Activated CD4-positive, alpha-beta T cell treated with anti-CD3 and anti-CD28 coated beads for 1 hour (primary cell): ENCODE measurements around the gene GNG12.

Experiments
- DNase-seq: peaks from one replicate; pipeline ENCODE4 v3.0.0-alpha.2; 2020

GNG12 gene

DNA sequence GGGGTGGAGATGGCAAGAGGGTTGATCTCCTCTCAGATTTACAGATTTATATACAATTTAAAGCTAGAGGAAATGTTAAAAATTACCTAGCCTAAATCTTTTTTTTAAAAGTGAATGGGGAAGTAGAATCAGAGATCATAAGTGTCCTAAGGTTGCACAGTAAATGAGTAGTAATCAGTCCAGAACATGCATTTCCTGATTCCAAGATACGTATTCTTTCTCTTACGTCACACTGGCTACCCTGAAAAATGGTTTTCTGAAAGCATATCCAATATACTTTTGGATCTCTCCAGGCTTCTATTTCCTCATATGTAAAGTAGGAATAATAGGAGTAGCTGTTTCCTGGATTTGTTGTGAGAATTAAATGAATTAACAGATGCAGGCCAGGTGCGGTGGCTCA, 136.6 kb downstream of the GNG12 start:
- no peak for DNase-seq

DNA sequence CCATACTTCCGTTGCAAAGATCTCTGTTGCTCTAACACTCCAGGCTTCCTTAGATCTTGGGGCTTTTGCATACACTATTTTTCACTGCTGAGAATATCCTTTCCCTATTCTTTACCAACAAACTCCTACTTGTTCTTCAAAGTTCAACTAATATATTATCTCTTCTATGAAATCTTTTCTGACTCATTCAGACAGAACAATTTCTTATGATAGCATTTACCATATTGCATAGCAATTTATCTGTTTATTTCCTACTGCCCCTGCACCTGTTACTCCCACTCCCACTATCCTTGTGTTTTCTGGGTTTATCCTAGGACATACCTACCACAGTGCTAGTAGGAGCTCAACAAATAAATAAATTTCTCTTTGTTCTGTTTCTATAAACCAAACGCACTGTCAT, 137.3 kb downstream of the GNG12 start:
- no peak for DNase-seq

DNA sequence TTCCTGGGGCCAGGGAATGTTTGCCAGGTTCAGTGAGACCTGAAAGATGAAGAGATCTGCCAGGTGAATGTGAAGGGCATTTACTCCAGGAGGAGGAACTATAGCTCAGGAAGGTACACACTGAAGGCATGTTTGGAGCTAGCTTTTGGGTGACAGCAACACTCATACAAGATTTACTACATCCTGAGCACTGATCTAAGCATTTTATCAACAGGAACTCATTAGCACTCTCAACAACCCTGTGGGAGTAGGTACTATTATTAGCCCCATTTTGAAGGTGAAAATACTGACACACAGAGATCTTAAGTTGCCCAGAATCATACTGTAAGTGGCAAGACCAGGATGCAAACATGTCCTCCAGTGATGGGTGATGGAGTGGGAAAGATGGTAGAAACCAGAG, 141.6 kb downstream of the GNG12 start:
- DNase-seq = no peak

DNA sequence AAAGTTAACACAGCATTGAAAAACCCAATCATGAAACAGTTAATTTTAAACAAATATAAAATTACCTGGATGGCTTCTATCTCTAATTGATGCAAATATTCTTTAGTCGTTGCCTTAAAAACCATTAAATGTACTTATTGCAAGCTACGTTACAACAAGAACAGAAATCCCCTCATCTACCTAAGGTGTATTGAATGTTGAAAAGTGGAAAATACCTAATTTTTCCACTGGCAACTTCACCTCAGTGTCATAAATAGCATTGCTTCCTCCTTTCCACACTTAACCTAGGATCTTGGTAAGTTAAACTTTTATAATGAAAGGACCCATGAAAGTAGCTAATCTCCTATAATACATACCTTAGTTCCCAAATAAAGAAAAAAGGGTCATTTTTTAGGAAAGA, 142.9 kb downstream of the GNG12 start:
- DNase-seq = no peak

DNA sequence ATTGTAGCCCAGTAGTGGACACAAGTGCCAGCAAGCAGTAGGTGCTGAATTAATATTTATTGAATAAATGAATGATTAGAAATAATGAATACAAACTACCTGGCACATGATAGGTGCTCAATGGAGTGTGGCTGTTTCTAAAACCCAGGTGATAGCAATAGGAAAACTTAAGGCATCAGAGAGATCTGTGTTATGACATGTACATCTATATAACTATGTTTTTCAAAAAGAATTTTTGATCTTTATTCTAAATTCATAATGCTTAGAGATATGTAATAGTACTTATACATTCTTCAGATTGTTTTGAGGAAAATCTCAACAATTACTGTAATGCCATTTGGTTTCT, 143.3 kb downstream of the GNG12 start:
- no peak for DNase-seq

DNA sequence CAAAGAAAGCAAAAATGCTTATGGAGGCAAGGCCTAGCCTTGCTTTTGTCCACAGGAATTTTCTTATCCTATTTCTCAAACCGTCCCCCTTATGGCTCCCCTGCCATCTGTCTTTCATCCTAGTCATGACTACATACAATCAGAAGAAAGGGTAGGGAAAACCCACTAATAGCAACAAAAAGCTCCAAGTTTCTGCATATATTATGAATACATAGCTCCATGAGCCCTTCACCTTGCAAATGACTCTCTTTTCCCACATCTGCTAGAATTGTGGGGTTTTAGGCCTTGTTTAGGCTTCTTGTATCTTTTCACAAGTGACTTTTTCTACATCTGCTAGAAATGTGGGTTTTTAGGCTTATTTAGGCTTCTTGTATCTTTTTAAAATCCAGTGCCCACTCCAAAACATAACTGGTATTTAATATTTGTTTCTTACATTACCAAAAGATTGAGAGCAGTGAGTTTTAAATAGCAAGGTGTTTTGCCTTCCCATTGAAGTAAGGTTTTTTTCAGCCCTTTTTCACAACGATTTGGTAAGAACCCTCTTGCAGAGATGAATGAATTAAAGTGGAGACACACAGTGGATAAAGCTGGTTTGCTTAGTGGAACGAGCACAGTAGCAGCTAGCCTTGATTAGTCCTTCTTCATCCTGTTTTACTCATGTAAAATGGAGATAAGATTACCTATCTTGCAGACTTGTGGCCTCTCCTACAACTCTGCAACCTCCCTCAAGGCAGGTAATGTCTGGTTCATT, 143.8 kb downstream of the GNG12 start:
- no peak for DNase-seq

DNA sequence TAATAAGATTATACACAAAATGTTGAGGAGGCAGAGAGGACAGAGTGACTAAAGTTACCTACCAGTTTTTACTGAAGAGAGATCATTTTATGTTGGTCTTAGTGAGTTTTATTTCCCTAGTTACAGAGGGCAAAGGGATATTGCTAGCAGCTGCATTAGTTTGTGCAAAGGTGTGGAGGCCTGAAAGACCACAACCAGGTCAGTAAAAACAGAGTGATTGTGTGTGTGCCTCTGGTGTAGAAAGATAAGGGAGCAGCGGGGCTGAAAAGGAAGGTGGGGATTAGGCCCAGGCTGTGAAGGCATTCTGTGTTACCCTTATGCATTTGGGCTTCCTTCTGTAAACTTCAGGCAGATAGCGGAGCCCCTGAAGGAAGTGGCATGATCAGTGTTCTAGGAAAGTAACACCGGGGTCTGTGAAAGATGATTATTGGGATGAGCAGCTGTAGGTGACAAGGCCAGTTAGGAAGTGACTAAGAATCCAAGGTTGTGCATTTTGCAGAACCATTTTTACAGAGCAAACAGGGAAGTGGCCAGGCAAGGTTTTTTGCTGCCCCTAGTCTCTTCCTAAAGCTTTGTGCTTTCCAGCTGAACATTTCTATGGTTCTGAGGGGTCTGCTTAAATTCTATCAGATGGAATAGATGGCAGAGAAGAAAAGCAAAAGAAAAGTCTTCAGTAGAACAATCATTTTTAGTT, 144.6 kb downstream of the GNG12 start:
- DNase-seq = no peak

DNA sequence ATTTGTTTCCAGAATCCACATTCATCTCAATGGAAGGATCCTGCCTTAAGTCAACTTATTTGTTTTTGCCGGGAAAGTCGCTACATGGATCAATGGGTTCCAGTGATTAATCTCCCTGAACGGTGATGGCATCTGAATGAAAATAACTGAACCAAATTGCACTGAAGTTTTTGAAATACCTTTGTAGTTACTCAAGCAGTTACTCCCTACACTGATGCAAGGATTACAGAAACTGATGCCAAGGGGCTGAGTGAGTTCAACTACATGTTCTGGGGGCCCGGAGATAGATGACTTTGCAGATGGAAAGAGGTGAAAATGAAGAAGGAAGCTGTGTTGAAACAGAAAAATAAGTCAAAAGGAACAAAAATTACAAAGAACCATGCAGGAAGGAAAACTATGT, 145.6 kb downstream of the GNG12 start:
- DNase-seq = no peak

DNA sequence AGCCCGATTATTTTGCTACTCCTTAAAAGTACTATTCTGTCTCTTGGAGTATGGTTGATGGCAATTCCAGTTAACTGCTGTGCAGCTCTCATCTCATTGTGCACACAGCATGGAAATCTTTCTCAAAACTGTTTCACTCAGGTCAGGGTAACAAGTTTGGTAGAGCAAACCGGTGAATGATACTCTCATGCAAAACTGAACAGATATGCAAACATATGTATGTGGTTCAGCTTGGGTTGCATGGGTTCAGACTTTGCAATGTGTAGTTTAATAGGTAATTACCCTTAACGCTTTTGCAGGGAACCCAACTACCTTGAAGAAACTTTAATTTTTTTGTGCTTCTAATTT, 146.1 kb downstream of the GNG12 start:
- DNase-seq = no peak

DNA sequence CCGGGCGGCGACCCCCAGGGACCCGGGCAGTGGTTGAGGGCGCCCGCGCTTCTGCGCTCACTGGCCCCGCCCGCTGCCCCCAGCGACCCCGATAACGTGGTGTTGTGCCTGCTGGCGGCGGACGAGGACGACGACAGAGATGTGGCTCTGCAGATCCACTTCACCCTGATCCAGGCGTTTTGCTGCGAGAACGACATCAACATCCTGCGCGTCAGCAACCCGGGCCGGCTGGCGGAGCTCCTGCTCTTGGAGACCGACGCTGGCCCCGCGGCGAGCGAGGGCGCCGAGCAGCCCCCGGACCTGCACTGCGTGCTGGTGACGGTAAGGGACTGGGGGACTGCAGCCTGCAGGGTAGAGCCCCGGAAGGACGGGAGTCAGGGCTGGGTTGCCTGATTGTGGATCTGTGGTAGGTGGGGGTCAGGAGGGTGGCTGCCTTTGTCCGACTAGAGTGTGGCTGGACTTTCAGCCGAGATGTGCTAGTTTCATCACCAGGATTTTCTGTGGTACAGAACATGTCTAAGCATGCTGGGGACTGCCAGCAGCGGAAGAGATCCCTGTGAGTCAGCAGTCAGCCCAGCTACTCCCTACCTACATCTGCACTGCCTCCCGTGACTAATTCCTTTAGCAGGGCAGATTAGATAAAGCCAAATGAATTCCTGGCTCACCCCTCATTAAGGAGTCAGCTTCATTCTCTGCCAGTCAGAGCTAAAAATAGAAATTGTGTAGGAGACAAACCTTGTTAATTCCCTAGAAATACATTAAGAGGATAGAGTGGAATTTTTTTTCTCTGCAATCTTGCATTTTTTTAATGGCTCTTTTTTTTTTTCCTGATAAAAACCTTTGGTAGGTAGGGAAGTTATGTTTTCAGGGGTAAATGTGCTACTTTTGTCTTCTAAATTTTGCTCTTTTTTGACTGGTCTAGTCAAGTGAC, 146.7 kb downstream of the GNG12 start:
- peak; percentile 24 for DNase-seq

DNA sequence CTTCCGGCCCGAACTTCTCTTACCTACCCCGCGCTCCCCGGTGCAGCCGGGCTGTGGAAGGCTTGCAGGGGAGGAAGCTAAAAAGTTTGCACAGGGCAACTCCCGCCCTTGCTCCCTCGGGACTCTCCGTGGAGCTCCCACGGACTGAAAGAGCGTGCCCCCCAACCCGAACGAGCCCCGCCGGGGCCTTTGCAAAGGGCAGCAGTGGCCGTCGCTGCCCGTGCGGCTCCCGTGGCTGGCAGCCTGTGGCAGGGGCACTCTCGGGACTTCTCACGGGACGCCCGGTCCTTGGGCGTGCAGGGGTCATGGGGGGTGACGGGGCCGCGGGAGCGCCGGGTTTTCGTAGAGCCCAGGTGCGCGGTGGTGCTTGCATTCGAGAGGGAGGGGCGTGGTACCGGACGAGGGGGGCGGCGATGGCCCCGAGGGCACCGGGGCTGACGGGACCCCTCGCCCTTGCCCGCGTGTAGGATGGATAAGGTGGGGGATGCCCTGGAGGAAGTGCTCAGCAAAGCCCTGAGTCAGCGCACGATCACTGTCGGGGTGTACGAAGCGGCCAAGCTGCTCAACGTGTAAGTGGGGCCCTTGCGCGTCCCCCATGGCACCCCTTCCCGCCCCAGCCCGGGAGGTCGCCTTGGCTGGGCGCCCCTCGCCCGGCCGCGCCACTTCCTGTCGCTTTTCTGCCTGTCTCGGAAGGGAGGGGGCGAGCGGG, 147.6 kb downstream of the GNG12 start:
- DNase-seq = peak; percentile 38

DNA sequence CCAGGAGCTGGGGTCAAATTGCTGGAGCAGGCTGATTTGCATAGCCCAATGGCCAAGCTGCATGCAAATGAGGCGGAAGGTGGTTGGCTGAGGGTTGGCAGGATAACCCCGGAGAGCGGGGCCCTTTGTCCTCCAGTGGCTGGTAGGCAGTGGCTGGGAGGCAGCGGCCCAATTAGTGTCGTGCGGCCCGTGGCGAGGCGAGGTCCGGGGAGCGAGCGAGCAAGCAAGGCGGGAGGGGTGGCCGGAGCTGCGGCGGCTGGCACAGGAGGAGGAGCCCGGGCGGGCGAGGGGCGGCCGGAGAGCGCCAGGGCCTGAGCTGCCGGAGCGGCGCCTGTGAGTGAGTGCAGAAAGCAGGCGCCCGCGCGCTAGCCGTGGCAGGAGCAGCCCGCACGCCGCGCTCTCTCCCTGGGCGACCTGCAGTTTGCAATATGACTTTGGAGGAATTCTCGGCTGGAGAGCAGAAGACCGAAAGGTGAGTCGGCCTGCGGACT, 148.2 kb downstream of the GNG12 start, which contains the start of gene GADD45A:
Gene GADD45A, plus strand, starts transcription at position 135 of the 491 bp plus-strand sequence. Its CDS starts 294 bp downstream, at position 429.
- DNase-seq = peak; percentile 87

DNA sequence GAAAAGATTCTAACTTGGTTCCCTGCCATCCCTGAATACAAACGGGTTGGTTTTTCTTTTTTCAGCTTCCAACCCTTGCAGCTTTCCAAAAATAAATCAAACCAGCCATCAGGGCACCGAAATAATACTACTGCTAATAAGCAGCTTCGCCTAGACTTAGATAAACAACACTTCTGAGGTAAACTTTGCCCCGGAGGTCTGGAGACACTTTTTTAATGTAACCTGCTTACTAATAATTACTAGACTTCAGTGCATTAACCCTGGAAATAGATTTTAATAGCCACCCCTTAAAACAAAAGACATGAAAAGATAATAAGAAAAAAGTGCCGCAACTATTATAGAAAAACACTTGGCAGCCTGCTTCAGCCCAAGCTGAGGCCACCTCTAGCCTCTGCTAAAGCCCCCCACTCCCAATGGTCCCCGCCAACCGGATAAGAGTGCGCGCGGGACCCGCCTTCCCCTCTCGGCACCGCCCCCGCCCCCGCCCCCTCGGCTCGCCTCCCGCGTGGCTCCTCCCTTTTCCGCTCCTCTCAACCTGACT, 148.7 kb downstream of the GNG12 start:
- DNase-seq = no peak

DNA sequence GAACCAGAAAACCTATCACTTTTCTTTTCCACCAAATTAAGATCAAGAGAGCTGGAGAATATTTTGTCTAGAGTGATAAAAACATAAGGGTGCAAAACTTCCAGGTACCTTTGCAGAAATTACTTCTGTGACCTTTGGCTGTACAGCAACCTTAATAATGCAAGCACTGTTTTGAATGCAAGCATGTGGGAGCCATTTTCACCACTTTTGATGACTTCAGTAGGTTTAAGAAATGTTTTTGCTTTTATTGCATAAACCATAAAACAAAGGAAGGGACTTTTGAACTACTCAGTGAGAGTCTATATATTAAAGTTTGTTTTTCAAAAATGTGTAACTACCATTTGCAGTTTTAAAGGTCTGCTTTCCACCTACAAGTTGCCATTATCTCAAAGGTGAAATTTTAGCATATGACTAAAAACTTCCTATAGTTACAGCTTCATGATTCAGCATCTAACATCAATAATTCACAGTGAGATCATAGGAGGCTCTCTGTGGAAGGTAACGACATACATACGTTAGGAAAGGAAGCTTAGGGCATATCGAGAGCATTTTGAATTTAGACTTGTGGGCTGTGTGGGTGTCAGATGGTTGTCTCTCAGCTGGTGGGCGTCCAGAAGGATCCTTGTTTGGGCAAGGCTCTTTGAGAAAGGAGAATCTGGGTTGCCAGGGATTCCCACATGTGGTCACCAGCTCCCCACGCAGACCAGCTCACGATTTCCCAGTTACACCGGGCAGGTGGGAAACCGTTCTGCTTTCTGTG, 149.3 kb downstream of the GNG12 start:
- DNase-seq = no peak

DNA sequence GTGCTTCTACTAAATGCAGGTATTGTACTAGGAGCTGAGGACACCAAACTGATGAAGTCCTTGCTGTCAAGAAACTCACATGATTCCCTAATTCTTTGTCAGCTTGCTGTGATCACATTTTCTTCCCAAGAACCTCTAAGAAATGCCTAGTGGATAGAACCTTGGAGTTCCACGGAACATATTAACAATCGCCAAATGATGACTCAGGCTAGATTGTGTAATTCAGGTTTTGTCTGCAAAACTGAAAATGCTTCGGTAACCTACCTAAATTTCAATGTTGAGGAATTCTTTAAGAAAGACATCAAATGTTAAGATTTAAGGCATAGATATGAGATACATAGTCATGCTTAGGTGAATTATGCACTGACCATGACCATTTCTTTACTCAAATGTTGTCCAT, 150.0 kb downstream of the GNG12 start:
- DNase-seq = no peak

DNA sequence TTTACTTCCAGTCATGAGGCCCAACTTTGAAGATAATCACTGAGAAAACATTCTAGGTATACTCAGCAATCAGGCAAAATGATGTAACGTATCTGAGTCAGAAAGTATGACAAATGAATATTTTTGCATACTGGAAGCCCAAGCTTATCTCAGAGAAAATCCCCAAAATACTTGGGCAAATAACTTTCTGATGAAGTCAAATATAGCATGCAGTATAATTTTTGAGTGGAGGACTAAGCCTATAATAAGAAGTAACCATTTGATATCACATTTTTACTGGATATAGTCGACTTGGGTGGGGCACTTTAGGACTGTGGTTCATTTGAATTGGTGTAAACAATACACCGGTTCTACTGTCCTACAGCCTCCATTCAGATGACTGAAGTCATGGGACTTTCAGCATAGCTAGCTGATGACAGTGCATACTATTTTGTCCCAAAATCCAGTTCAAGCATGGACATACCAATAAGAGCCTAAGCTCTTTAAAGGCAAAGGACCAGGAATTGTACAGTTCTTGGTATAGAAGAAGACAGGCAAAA, 150.5 kb downstream of the GNG12 start:
- DNase-seq = no peak

DNA sequence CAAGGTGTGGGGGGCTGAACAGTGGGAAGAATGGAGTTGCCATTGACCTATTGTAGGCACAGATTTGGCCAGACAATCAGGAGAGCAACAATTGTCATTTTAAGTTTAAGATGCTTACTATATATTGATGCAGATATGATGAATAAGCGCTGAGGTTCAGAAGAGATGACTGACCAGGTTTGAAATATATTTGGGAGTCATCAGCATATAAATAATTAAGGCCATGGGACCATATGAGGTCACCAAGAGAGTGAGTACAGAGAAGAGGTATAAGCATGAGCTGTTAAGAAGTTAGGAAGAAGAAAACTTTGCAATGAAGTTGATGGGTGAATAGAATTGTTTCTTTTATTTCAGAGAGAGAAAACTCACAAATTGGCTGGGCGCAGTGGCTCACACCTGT, 152.8 kb downstream of the GNG12 start:
- no peak for DNase-seq

DNA sequence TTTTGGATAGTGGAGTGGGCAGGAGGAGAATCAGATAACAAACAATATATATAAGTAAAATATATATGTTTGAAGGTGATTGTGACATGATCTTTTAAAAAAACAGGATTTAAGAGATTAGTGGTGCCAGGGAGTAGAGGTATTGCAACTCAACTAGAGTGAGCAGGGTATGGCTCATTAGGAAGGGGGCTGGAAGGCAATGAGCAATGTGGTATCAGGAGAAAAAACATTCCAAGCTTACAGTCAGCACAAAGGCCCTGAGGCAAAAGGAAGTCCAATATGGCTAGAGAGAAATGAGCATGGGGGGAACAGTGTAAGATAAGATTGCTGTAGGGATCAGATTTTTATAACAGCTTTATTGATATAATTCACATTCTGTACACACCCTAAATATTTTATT, 153.6 kb downstream of the GNG12 start:
- DNase-seq = no peak

DNA sequence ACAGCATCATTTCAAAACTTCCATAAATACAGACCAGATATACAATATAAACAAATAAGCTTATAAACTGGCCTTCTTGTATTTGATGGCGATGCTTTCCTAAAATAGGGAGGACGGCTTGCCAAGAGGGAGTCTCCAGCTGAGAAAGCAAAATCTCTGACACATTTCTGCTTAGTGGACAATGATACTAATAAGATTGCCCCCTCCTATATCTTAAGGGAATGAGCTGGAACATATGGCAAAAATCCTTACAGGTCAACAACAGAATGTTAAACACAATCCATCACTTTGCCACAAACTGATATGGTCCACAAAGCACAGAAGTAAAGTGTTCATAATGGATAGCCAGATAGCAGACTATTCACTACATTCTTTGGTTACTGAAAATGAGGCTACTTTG, 155.3 kb downstream of the GNG12 start:
- DNase-seq = no peak

DNA sequence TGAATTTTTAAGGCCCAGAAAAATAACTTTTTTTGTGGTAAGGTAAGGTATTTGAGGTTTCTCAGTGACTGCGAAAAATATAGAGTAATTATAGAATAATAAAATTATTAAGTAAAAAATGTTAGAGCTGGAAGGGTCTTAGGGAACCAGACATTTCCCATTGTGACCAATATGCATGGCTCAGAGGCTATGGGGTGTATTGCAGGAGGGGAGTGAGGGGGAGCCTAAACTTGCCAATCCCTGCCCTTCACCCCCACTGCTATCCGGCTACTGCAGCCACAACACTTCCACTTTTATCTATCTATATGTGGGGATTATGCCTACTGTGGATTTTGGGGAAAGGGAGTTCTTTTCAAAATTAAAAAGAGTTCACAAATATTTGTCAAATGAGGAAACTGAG, 155.9 kb downstream of the GNG12 start:
- no peak for DNase-seq

DNA sequence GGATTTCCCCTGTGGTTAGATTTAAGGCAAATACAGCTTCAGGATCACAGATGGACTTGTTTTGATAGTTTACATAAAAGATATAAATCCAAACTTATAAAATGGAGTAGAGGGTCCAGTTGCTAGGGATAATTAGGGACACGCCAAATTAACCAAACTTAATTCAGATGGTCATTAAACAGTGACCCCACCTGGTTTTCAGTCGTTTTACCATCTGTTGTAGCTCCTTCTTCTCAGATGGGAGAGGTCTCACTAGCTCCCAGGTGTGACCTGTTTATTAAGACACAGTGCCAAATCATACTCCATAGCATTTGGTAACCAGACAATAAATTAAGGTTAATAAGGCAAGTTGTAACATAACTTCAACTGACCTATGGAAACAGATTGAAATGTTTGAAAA, 156.3 kb downstream of the GNG12 start:
- no peak for DNase-seq

DNA sequence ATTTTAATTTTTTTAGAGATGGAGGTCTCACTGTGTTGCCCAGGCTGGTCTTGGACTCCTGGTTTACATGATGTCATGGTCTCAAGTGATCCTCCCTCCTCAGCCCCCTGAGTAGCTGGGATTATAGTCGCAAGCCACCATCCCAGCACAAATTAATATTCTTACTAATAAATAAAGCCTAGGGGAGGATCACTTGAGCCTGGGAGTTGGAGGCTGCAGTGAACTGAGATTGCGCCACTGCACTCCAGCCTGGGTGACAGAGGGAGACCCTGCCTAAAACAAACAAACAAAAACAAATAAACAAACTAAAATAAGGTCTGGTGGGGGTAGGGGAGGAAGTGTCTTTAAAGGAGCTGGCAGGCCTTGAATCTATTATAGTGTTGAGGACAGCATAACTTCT, 157.0 kb downstream of the GNG12 start:
- no peak for DNase-seq
